ENCODE results near the gene SGTA.

SGTA gene

DNA sequence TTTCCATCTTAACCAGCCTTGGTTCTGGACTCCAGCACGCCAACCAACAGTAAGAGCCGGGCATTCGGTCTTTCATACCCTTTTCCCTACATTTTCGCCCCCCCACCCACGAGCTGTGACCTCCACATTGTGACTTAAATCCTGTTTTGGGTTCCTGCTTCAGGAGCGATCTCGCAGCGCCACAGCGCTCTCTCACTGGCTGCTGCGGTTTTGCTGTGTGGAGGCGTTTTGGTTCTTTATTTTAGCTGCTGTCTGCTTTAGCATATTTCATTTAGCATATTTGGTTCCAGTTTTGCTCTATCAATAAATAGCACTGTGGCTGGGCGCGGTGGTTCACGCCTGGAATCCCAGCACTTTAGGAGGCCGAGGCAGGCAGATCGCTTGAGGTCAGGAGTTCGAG is 23.7 kb downstream of the SGTA start:
- Histone ChIP-seq H3K36me3 (peaks cover 92% of the 10 kb centered on the region), H3K9me3 (no peaks in the 10 kb centered on the region), H3K27ac (no peak overlapping the region), H3K4me1 (ENCODE audit: control insufficient read depth in 1 of 2, insufficient read depth in 1 of 2, low read depth in 1 of 2, low read length in 1 of 2) (no peaks in the 10 kb centered on the region), H3K4me3 (ENCODE audit: low read depth in 1 of 2, low read length in 1 of 2) (no peak overlapping the region), H3K27me3 (no peaks in the 10 kb centered on the region)
- TF ChIP-seq, protein P1, sequence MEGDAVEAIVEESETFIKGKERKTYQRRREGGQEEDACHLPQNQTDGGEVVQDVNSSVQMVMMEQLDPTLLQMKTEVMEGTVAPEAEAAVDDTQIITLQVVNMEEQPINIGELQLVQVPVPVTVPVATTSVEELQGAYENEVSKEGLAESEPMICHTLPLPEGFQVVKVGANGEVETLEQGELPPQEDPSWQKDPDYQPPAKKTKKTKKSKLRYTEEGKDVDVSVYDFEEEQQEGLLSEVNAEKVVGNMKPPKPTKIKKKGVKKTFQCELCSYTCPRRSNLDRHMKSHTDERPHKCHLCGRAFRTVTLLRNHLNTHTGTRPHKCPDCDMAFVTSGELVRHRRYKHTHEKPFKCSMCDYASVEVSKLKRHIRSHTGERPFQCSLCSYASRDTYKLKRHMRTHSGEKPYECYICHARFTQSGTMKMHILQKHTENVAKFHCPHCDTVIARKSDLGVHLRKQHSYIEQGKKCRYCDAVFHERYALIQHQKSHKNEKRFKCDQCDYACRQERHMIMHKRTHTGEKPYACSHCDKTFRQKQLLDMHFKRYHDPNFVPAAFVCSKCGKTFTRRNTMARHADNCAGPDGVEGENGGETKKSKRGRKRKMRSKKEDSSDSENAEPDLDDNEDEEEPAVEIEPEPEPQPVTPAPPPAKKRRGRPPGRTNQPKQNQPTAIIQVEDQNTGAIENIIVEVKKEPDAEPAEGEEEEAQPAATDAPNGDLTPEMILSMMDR (IDR thresholded peaks at IDR 0.05) = no peak

DNA sequence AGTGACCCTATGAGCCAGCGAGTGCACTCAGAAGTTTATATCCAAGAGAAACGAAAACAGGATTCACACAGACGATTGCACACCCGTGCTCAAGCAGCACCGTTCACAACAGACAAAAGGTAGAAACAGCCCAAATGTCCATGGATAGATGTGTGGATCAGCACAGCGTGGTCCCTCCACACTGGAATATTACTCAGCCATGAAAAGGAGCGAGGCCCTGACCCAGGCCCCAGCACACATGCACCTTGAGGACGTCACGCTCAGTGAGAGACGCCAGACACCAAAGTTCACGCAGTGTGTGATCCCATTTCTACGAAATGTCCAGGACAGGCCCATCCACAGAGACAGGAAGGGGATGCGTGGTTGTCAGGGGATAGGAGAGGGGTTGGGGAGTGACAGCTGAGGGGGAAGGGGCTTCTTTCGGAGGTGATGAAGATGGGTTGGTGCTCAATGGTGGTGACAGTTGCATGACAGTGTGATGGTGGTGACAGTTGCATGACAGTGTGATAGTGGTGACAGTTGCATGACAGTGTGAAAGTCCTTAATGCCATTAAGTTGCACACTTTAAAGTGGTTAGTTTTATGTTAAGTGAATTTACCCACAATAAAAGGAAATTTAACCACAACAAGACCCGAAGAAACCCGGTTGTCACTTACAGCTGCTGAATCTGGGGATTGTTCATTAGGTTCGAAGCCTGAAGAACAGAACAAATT is 24.3 kb downstream of the SGTA start:
- Histone ChIP-seq H3K4me1 (ENCODE audit: control insufficient read depth in 1 of 2, insufficient read depth in 1 of 2, low read depth in 1 of 2, low read length in 1 of 2) (no peaks in the 10 kb centered on the region), H3K27ac (no peak overlapping the region), H3K9me3 (no peaks in the 10 kb centered on the region), H3K36me3 (peaks cover 92% of the 10 kb centered on the region), H3K27me3 (no peaks in the 10 kb centered on the region), H3K4me3 (ENCODE audit: low read depth in 1 of 2, low read length in 1 of 2) (no peak overlapping the region)
- TF ChIP-seq, protein P1 (IDR thresholded peaks at IDR 0.05) = no peak

- Histone ChIP-seq H3K36me3 (peaks cover 85% of the 10 kb centered on the region), H3K4me1 (ENCODE audit: control insufficient read depth in 1 of 2, insufficient read depth in 1 of 2, low read depth in 1 of 2, low read length in 1 of 2) (no peaks in the 10 kb centered on the region), H3K27me3 (no peaks in the 10 kb centered on the region), H3K27ac (no peak overlapping the region), H3K9me3 (no peaks in the 10 kb centered on the region), H3K4me3 (ENCODE audit: low read depth in 1 of 2, low read length in 1 of 2) (no peak overlapping the region)
- TF ChIP-seq, protein P1 (IDR thresholded peaks at IDR 0.05) = no peak
These were observed 25.9 kb downstream of the SGTA start for GRCh38 chr19:2756921-2757881.

- Histone ChIP-seq H3K4me3 (ENCODE audit: low read depth in 1 of 2, low read length in 1 of 2) (no peak overlapping the region), H3K9me3 (no peaks in the 10 kb centered on the region), H3K27ac (no peak overlapping the region), H3K27me3 (no peaks in the 10 kb centered on the region), H3K36me3 (peaks cover 78% of the 10 kb centered on the region), H3K4me1 (ENCODE audit: control insufficient read depth in 1 of 2, insufficient read depth in 1 of 2, low read depth in 1 of 2, low read length in 1 of 2) (no peaks in the 10 kb centered on the region)
- TF ChIP-seq, protein P1 (IDR thresholded peaks at IDR 0.05) = no peak
These were observed 26.6 kb downstream of the SGTA start for GRCh38 chr19:2756477-2756876.

DNA sequence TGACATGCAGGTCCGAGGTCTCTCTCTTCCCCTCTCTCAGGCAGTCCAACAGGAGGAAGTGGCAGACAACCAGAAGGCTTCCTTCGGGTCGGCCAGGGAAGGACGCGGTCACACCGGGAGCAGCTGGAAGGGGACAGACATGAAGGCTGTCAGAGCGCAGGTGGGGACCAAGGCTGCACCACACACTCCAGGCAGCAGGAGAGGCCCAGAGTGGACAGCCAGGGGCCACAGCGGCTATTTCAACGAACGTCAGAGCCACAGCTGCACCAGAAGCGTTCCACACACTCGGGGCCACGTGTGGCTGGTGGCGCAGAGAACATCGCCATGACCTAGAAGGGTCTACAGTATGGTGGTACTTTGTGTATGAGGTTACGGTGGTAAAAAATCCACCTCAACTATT is 27.3 kb downstream of the SGTA start:
- TF ChIP-seq, protein P1 (IDR thresholded peaks at IDR 0.05) = no peak
- Histone ChIP-seq H3K27me3 (no peaks in the 10 kb centered on the region), H3K4me1 (ENCODE audit: control insufficient read depth in 1 of 2, insufficient read depth in 1 of 2, low read depth in 1 of 2, low read length in 1 of 2) (peaks cover 1 to 2% of the 10 kb centered on the region in 2 experiments), H3K4me3 (ENCODE audit: low read depth in 1 of 2, low read length in 1 of 2) (no peak overlapping the region), H3K36me3 (peaks cover 71% of the 10 kb centered on the region), H3K27ac (no peak overlapping the region), H3K9me3 (no peaks in the 10 kb centered on the region)
